Germinal center (tissue), 1 donor: Measurements from ENCODE around the gene FAM50A.
A peak's percentile ranks its signal among the peaks of the same experiment; 100 is the strongest.
"Not testable (repeated sequence)": the region's sequence is repeated elsewhere in the genome, so short reads cannot be mapped to it uniquely, and the experiment has no call there.

Experiments
- DNase-seq: peaks from one replicate; pipeline ENCODE4 v3.0.0; 2012; ENCODE audit warnings: mixed read lengths, low spot score

The FAM50A gene

GRCh38 chrX:154485150-154486051 is 41.5 kb downstream of the FAM50A start:
- no peak for DNase-seq

- DNase-seq = peak; percentile 14
These were observed 42.1 kb downstream of the FAM50A start for GRCh38 chrX:154486052-154486395.

DNA sequence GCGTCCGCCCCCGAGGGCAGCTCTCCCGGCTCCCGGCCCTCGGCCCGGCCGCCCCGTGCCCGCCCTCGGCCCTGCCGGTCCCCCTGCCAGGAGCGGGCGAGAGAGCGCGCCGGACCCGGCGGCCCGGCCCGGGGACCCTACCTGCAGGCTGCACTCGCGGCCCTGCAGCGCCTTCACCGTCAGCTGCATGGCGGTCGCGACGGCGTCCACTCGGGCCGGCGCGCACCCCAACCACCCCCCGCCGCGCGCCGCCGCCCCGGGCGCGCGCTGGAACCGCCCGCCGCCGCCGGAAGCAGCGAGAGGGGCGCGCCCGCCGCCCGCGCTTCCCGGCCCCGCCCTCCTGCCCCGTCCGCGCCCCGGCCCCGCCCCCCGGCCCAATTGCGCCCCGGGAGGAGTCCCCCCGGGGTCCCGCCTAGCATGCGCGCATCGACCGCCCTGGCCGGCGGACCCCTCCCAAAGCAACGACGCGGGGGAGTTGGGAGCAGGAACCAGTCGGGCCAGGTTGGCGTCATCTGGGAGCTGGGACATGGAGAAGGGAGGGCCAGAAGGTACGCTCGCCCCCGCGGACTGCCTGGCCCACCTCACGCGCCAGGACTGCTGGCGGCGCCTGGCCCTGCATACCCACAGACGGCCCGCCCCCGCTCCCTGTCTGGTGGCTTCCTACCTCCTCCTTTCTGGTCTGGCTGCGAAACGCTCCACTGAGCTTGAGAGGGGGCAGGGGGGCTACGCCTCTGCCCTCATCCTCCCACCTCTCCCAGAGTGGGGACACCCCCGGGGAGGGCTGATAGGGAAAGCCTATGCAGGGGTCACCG is 42.7 kb downstream of the FAM50A start, which contains the start of gene UBL4A:
Gene UBL4A (minus strand): TSS at position 220 of the 812 bp plus-strand sequence. CDS start 31 bp downstream, at position 189.
- DNase-seq = peak; percentile 73

GRCh38 chrX:154487518-154488290 is 43.8 kb downstream of the FAM50A start:
- DNase-seq = no peak

DNA sequence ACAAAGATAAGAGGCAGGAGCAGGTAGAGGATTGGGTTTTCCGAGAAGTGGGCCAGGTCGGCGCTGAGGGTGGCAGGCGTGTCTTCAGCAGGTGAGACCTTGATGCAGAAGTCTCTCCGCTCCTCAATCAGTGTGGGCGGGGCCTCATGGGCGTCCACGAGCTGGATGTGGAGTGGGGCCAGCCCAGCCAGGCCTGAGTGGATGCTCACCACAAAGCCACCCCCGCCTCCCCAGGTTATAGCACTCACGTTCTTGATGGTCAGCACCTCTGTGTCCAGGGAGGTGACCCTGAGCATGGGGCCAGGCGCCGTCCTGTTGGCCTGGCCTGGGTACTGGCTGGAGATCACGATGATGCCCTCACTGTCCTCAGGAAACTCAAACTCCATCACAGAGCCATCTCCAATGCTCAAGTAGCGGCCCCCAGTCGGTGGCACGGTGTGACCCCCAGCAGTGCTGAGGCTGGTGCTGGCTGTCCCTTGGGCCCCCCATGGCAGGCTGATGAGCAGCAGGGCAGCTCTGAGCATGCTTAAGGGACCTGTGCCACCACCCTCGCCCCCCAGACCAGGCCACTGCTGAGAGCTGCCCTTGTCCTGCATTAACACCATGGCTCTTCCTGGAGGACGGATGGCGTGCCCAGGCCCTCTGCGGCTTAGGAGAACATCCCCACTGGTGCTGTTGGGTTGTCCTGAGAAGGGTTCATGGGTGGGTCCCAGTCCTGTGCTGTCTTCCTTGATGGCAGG is 44.6 kb downstream of the FAM50A start:
- DNase-seq = no peak

GRCh38 chrX:154489182-154489581 is 45.2 kb downstream of the FAM50A start:
- no peak for DNase-seq

DNA sequence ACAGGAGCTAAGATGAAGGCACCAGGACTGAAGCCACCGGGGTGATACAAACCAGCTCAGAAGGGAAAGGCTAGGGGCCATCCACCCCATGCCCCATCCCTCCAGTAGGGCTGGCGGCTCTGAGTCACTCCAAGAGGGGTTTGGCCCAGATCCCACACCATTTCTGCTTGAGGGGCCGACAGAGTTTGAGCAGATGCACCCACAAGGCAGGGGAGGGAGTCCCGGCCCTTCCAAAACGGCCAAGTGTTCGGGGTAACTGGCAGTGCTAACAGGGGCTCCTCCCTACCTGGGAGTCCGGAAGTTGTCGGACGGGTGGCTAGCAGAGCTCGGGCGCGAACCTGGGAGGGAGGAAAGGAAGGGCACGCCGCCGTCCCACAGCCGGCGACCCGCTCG is 46.1 kb downstream of the FAM50A start:
- DNase-seq = peak; percentile 10

DNA sequence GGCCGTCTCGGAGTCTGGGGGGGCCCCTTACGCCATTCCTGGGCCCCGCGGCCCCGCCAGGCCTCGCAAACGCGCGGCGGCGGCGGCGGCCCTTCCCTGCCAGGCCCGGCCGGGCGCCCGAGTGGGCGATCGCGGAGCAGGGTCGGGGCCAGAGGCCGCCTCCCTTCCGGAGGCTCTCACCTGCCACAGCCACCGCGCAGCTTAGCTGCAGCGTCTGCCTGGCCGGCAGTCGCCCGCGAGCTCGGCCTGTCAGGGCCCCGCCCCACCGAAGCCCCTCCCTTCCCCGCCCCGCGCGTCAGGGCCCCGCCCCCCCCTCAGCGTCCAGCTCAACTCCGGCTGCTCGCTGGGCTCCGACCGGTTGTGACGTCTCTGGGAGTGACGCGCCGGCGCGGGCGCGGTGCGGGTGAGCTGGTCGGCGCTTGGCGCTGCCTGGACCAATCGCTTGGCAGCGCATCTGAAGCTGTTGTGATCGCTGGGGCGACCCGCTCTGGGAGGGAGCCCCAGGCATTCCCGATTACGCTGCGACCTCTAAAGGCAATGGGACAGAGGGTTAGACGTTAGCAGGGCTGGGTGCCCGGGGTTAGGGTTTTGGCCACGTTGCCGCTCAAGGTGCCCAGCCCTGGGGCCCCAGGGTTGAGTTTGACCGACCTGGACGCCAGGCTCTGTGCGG is 46.6 kb downstream of the FAM50A start, which contains the start of gene SLC10A3:
Gene SLC10A3 (minus strand): TSS at position 216 of the 670 bp plus-strand sequence. CDS start 1,689 bp downstream, outside the sequence.
- peak; percentile 90 for DNase-seq

DNA sequence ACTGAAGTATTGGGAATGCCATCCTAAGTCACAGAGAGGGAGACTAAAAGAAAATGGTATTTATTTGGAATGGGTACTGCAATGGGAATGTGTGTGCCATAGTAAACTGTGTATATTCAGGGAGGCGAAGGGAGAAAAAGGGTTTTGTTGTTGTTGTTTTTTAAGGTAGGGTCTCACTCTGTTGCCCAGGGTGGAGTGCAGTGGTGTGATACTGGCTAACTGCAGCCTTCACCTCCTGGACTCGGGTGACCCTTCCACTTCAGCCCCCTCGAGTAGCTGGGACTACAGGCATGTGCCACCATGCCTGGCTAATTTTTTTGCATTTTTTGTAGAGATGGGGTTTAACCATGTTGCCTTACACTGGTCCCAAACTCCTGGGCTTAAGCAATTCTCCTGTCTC is 50.8 kb downstream of the FAM50A start:
- no peak for DNase-seq

DNA sequence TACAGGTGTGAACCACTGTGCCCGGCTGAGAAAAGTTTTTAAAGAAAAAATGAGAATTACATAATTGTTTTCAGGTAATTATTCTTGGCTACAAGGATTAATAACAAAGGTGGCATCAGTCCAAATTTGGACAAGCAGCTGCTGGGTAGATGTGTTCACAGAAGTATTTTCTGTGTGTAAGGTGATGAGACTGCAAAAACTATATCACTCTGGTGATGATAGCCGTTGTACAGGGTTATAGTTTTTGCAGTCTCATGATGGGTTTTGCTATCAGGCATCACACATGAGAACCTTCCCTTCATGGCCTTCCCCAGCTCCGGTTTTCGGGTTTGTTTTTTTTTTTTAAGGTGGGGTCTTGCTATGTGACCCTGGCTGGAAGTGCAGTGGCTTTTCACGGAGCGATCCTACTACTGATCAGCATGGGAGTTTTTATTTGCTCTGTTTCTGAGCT is 51.6 kb downstream of the FAM50A start:
- DNase-seq = no peak

- DNase-seq = not testable (repeated sequence)
These were observed 52.7 kb downstream of the FAM50A start for GRCh38 chrX:154496591-154497137.
